ENCODE data around the gene NANOS2.
"Not testable (repeated sequence)": the region's sequence is repeated elsewhere in the genome, so short reads cannot be mapped to it uniquely, and the experiment has no call there.

NANOS2 gene

GRCh38 chr19:45873219-45873772 is 41.3 kb downstream of the NANOS2 start:
- no peak for DNase-seq

- no peak for DNase-seq
Observed at GRCh38 chr19:45872095-45872919, 42.3 kb downstream of the NANOS2 start.

- DNase-seq = no peak
Observed at GRCh38 chr19:45870798-45871197, 43.8 kb downstream of the NANOS2 start.

GRCh38 chr19:45867241-45867640 is 47.3 kb downstream of the NANOS2 start:
- DNase-seq = not testable (repeated sequence)

- DNase-seq = no peak
Observed at GRCh38 chr19:45866400-45867176, 48.0 kb downstream of the NANOS2 start.

- DNase-seq = no peak
Observed at GRCh38 chr19:45865269-45865948, 49.2 kb downstream of the NANOS2 start.

- no peak for DNase-seq
Observed at GRCh38 chr19:45864629-45865082, 49.9 kb downstream of the NANOS2 start.

GRCh38 chr19:45863840-45864628 is 50.5 kb downstream of the NANOS2 start, which contains the start of gene FOXA3:
Gene FOXA3 (plus strand): TSS chr19:45864326. CDS start chr19:45864457, 131 bp downstream.
- peak; percentile 51 for DNase-seq

- DNase-seq = no peak
Observed at GRCh38 chr19:45863335-45863839, 51.2 kb downstream of the NANOS2 start.
